ENCODE data around the gene ADGB.

GRCh38 chr6:146850981-146851380, 252.2 kb downstream of the ADGB start:
- TF ChIP-seq GATA3 (IDR thresholded peaks at IDR 0.05; ENCODE audit: borderline replicate concordance): no peak
- no peak for TF ChIP-seq BCL3 (IDR thresholded peaks at IDR 0.05)
- TF ChIP-seq CTCF (IDR thresholded peaks at IDR 0.05): no peak
- TF ChIP-seq CBX2 (IDR thresholded peaks at IDR 0.05; ENCODE audit: borderline replicate concordance, low read depth): no peak
- TF ChIP-seq SMC3 (IDR thresholded peaks at IDR 0.05): no peak
- TF ChIP-seq MYC (IDR thresholded peaks at IDR 0.05; ENCODE audit: borderline replicate concordance, low read length): no peak

Data from A549 (cell line).